GM10847 (cell line): ENCODE results near the gene SLC10A7.

Experiments
- POLR2A ChIP-seq: IDR thresholded peaks from 2 replicates; pipeline ENCODE4 v1.6.1; 2011; ENCODE audit not compliant: insufficient read length; ENCODE audit errors: extremely low read depth

The SLC10A7 gene

GRCh38 chr4:146507632-146508031, 14.1 kb downstream of the SLC10A7 start:
- no peak for TF ChIP-seq POLR2A

GRCh38 chr4:146506272-146506671, 15.5 kb downstream of the SLC10A7 start:
- no peak for TF ChIP-seq POLR2A

- no peak for TF ChIP-seq POLR2A
Observed at GRCh38 chr4:146500216-146500615, 21.5 kb downstream of the SLC10A7 start.

GRCh38 chr4:146498291-146498690, 23.4 kb downstream of the SLC10A7 start:
- TF ChIP-seq POLR2A = no peak

- no peak for TF ChIP-seq POLR2A
Observed at GRCh38 chr4:146495269-146495668, 26.5 kb downstream of the SLC10A7 start.

GRCh38 chr4:146494143-146494542, 27.6 kb downstream of the SLC10A7 start:
- TF ChIP-seq POLR2A = no peak

GRCh38 chr4:146490106-146490505, 31.6 kb downstream of the SLC10A7 start:
- no peak for TF ChIP-seq POLR2A

GRCh38 chr4:146488495-146489174, 33.1 kb downstream of the SLC10A7 start:
- no peak for TF ChIP-seq POLR2A

GRCh38 chr4:146486565-146486964, 35.2 kb downstream of the SLC10A7 start:
- no peak for TF ChIP-seq POLR2A

- no peak for TF ChIP-seq POLR2A
Observed at GRCh38 chr4:146485968-146486367, 35.8 kb downstream of the SLC10A7 start.

GRCh38 chr4:146482788-146483187, 39.0 kb downstream of the SLC10A7 start:
- no peak for TF ChIP-seq POLR2A

- TF ChIP-seq POLR2A = no peak
Observed at GRCh38 chr4:146481246-146481645, 40.5 kb downstream of the SLC10A7 start.

- TF ChIP-seq POLR2A = no peak
Observed at GRCh38 chr4:146478009-146478408, 43.7 kb downstream of the SLC10A7 start.

GRCh38 chr4:146477054-146477453, 44.7 kb downstream of the SLC10A7 start:
- TF ChIP-seq POLR2A = no peak

- no peak for TF ChIP-seq POLR2A
Observed at GRCh38 chr4:146472404-146472803, 49.3 kb downstream of the SLC10A7 start.

GRCh38 chr4:146470604-146471003, 51.1 kb downstream of the SLC10A7 start:
- TF ChIP-seq POLR2A = no peak

- no peak for TF ChIP-seq POLR2A
Observed at GRCh38 chr4:146469022-146469421, 52.7 kb downstream of the SLC10A7 start.
